EL (cell line): ENCODE measurements around the gene TMEM18.

Experiments
- DNase-seq: peaks from one replicate; pipeline ENCODE4 v3.0.0-alpha.2; 2016

TMEM18 gene

DNA sequence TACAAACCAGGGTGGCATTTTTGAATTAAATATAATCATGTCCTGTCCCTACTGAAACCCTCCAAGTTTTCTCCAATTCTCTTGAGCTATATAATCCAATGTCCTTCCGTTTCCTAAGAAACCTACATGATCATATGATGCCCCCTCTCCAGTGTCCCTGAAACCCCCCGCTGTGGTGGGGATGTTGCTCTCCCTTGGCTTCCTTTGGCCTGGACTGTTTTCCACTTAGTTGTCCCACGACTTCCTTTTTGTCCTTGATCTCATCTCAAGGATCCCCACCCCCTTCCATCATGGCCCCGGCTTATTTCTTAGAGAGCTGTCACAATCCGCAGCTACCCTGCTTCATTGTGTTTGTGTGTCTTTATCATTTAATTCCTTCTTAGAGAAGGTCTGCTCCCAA, 43.8 kb downstream of the TMEM18 start:
- no peak for DNase-seq

- DNase-seq, result no peak
These were observed 44.7 kb downstream of the TMEM18 start for GRCh38 chr2:632471-632870.

GRCh38 chr2:631741-632140, 45.5 kb downstream of the TMEM18 start:
- no peak for DNase-seq

- DNase-seq, result no peak
These were observed 46.5 kb downstream of the TMEM18 start for GRCh38 chr2:630451-631320.

- no peak for DNase-seq
These were observed 47.2 kb downstream of the TMEM18 start for GRCh38 chr2:629961-630360.

DNA sequence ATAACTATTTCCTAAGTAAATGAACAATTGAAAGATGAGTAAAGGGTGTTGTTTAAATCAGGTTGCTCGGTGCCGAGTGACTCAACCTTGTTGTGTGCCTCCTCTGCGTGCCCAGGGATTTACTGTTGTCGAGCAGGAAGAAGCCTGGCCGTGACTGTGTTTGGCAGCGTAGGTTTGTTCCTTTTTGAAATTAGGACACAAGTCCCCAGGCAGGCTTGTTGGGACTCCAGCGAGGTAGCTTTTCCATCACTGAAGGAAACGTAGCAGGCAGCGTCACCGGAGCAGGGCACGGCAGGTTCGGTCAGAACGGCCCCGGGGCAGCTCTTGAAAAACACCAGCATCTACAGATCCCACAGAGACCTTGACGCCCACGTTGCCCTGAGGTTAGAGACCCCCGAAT, 48.6 kb downstream of the TMEM18 start:
- no peak for DNase-seq

DNA sequence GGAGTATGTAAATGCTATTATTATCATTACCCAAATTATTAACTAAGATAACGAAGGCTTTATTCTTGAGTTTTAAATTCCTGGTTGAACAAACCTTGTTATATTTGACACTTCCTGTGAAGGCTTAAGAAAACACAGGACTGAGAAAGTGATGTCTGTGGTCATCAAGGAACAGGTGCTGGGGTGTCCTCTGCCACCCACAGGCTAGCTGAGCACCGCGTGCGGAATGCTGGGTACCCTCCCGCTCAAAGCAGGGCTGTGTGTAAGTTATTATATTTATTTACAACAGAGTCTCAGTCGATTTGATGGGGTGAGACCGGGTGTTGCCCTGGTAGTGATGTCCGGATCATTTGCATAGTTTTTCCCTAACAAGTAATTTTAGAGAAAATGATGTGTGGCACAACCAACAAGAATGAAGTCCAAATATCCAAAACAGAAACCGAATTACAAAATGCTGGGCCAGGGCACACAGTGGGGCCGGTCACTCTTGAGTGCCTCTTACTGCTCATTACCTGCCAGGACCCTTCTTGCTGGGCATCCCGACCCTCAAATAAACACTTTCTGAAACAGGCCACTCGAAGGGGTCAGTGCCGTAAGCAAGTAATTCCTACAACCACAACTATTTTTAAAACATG, 49.2 kb downstream of the TMEM18 start:
- no peak for DNase-seq

GRCh38 chr2:627340-627709, 49.9 kb downstream of the TMEM18 start:
- no peak for DNase-seq

DNA sequence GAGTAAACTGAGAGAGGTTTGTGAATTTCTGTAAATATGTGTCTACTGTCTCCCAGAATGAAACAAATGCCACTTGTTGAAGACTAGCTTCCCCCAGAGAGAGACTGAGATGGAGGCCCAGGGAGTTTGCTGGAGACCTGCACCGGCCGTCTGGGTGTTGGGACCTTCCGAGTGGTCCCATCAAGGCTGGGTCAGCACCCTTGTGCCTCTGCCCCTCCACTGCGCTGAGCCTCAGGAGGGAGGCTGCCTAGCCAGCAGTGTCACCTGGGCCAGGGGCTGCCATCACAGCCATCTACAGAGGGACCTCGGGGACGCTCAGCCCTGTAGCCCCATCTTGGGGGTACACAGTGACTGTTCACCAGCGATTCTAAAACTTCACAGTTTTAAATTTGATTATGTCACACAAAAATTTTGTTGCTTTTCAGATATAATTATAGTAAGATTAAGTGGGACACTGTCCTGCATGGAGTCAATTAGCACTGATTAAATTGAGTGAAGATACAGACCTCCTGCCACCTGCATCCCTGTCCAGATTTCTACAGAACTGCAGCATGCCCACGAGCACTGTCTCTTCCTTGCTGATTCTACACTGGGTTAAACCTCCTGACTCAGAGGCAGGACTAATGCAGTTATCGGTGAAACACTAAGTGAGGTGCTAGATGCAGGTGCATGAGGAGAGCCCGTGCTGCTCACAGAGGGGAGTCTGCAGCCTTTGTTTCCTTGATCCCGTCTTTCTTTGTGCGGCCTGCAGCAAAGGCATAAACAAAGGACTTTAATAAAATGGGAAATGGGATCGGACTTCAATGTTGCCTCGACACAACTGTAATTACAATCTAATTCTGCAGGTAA, 50.5 kb downstream of the TMEM18 start:
- no peak for DNase-seq

DNA sequence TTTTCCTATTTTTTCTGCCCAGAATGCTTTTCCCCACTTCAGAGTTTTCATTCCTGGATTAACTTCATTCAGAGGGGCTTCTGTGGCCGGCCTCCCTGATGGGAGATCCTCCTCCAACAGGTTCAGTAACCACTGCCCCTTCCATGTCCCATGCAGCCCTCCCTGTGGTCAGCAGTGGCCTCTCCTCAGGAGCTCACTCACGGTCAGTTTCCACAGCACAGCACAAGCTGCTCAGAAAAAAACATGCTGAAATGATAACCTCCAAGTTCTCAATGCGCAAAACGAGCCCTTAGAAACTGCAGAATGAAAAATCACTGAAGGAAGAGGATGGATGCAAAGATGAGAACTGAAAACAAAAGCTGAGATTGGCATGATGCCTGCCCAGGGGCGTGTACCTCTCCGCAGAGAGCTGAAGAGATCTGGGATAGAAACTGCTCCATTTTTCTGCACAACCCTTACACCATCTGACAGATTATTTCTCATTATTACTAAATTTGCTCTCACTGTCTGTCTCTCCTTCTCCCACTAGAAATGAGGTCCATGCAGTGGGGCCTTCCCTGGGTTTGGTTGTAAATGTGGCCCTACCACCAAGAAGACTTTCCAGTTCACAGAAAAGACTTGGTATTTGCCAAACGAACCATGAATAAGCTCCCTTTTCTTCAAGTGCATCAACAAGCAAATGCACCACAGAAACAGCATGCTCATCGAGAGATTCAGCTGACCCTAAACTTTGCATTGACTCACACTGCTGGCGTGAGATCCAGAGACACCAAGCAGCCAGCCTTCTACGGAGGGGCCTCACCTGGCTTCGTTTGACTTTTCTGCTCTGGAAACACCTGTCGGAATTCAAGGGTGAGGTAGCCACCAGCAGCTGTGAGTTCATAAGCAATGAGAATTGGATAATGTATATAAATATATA, 51.5 kb downstream of the TMEM18 start:
- no peak for DNase-seq

- DNase-seq, result no peak
These were observed 52.5 kb downstream of the TMEM18 start for GRCh38 chr2:624551-625347.

DNA sequence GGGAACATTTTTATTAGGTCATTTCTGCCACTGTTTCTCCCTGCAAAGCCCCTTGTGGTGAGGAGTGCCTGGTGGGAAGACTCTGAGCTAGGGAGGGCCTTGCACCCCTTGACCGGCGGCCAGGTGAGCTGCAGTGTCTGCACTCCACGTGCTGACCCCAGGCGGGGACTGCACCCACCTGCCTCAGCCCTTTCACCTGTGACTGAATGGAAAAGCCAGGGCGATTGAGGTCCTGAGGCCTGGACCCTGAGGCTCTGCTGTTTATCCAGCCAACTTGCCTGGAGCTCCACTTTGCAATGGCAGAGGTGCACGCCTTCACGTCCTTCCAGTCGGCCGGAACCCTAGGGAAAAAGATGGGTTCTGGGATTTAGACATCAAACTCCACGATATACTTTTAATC, 53.1 kb downstream of the TMEM18 start:
- no peak for DNase-seq

- no peak for DNase-seq
These were observed 53.9 kb downstream of the TMEM18 start for GRCh38 chr2:623130-623922.

- DNase-seq, result no peak
These were observed 54.8 kb downstream of the TMEM18 start for GRCh38 chr2:622357-622756.

DNA sequence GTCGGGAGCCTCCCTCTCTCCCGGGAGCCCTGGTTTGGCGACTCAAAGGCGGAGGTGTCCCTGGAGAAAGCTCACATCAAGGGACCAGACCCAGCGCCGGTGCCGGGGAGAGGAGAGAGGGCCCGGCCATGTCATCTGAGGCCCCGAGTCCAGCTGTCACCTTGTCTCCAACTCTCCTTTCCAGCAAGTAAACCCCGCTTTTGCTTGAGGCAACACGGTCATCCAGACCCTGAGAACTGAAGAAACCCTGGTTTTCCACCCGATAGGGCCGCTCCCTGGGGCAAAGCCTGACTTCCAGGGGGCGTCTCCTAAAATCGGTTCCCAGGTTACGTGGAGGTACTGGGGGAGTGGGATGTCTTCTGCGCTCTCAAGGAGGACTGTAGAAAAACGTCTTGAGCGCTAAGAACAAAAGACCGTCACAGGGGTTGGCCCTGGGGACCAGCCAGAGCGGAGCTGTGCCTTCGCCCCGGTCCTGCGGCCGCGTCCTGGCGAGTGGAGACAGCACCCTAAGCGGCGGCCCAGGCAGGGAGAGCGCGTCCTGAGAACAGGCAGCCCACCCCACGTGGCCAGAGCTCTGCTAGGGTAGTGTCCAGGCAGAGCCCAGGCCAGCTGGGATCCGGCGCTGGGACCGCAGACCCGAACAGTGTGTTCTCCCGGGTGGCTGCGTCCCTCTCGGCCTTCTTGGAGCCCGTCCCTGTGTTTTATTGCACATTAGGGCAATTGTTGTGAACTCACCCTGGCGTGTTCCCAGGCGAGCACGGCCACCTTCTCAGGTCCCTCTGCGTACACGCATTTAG, 55.7 kb downstream of the TMEM18 start:
- no peak for DNase-seq

DNA sequence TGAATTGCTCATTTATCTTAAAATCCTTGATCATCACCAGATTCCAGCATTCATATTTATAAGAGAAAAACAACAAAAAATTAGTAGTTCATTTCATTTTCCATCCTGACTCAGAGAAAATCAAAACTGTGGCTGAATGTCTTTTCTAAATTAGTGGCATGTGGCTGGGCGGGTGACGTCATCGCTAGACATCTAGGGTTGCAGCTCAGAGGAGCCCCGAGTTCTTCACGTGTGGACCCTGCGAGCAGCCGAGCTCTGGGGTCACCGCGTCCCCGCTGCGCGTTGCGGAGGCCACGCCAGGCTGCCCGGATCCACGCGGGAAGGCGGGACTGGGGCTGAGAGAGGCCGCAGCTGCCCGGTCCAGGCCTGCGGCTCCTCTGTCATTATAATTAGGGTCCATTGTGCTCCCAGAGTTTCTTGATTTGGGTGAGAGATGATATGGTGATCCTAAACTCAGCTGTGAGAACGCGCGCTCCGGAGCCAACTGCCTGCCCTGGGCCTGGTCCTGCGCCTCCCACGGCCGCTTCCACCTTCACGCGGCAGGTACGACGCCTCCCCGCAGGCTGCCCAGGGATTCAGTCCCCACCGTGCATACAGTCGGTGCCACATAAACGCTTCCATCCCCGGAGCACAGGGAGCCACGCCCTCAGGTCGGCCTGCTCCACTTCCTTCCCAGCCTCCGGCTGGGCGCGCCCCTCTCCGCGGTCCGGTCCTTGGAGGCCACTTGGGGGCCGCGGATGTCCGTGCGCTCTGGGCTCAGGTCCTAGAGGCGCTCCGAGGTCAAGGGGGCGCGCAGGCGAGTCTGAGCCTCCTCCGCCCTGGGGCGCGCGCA, 56.5 kb downstream of the TMEM18 start:
- DNase-seq, result no peak

- no peak for DNase-seq
These were observed 57.2 kb downstream of the TMEM18 start for GRCh38 chr2:620004-620403.

DNA sequence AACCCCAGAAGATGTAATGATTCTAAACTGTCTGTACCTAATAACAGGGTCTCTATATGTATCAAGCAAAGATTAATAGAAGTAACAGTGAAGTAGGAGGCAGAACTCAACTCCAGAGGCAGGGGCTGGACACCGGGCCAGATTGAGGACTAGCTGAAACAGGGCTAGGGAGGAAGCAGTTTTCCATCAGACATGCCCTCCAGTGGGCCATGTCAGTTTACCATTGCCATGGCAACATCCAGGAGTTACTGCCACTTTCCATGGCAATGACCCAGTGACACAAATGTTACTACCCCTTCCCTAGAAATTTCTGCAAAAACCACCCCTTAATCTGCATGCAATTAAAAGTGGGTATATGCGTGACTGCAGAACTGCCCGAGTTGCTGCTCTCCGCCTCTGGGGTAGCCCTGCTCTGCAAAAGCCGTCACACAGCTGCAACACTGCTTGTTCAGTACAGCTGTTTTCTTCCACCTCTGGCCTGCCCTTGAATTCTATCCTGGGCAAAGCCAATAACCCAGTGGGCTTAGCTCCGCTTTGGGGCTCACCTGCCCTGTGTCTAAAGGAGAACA, 58.7 kb downstream of the TMEM18 start:
- no peak for DNase-seq

- DNase-seq, result no peak
These were observed 59.2 kb downstream of the TMEM18 start for GRCh38 chr2:618005-618404.
